ENCODE results near the gene RGPD4. TPM values are rescaled to one million over a fixed set of nuclear protein-coding genes. Genes with fewer than 3 reads are reported as not detected.

The RGPD4 gene
- total RNA-seq, 1 experiment from 2014 or later = 0.07 TPM

DNA sequence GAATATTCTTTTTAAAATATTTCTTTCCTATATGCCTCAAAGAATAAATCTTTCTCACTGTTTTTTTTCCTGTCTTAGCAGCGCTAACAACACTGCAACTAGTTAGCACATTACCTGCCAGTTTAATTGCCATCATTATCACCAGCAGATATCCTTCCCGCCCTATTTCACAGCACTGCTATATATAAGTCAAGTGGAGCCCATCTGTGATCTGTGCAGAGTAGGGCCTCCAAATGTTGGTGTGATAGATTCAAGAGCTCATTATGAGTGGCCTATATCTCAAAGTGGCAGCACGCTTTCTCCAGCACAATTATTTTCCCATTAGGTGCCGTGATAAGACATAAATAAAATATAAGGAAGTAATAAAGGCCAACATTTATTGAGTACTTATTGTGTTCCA lies 19.8 kb upstream of the RGPD4 start (continued):
- TF ChIP-seq, protein P1, sequence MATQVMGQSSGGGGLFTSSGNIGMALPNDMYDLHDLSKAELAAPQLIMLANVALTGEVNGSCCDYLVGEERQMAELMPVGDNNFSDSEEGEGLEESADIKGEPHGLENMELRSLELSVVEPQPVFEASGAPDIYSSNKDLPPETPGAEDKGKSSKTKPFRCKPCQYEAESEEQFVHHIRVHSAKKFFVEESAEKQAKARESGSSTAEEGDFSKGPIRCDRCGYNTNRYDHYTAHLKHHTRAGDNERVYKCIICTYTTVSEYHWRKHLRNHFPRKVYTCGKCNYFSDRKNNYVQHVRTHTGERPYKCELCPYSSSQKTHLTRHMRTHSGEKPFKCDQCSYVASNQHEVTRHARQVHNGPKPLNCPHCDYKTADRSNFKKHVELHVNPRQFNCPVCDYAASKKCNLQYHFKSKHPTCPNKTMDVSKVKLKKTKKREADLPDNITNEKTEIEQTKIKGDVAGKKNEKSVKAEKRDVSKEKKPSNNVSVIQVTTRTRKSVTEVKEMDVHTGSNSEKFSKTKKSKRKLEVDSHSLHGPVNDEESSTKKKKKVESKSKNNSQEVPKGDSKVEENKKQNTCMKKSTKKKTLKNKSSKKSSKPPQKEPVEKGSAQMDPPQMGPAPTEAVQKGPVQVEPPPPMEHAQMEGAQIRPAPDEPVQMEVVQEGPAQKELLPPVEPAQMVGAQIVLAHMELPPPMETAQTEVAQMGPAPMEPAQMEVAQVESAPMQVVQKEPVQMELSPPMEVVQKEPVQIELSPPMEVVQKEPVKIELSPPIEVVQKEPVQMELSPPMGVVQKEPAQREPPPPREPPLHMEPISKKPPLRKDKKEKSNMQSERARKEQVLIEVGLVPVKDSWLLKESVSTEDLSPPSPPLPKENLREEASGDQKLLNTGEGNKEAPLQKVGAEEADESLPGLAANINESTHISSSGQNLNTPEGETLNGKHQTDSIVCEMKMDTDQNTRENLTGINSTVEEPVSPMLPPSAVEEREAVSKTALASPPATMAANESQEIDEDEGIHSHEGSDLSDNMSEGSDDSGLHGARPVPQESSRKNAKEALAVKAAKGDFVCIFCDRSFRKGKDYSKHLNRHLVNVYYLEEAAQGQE (IDR thresholded peaks at IDR 0.05; ENCODE audit: low read depth) = no peak
- TF ChIP-seq TCF7L2 (IDR thresholded peaks at IDR 0.05; ENCODE audit: borderline replicate concordance, extremely low read depth, insufficient read depth, insufficient read length) (no peak), FOSL1 (IDR thresholded peaks at IDR 0.05; ENCODE audit: low read depth) (no peak), EZH2phosphoT487 (IDR thresholded peaks at IDR 0.05; ENCODE audit: borderline replicate concordance) (no peak), ZNF274 (IDR thresholded peaks at IDR 0.05; ENCODE audit: low read depth, low read length) (no peak), POLR2AphosphoS5 (IDR thresholded peaks at IDR 0.05; ENCODE audit: low read depth, low read length) (no peak)
- TF ChIP-seq, protein P2, sequence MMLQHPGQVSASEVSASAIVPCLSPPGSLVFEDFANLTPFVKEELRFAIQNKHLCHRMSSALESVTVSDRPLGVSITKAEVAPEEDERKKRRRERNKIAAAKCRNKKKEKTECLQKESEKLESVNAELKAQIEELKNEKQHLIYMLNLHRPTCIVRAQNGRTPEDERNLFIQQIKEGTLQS (IDR thresholded peaks at IDR 0.05) = no peak

DNA sequence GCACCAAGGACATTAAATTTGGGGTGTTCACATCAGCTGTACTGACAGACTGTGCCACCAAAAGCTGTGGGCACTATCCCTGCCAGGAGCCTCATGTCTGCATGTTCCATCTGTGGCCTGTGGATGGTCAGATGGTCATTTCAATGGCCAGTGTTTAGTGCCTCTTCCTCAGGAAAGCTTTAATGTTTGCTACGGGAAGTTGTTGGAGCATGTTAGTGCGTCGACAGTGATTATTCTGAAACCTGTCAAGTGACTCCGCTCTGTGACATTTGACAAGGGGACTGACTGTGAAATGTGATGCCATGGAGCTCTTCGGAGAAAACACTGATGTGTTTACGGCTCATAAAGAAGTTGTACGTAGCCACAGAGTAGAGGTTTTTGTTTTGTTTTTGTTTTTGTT lies 18.7 kb upstream of the RGPD4 start:
- H3K4me3 ChIP-seq (replicated peaks in 1 of 2; ENCODE audit: low read depth in 1 of 2, low read length in 2 of 2) = no peak overlapping the region
- H3K9me2 ChIP-seq (ENCODE audit: insufficient read depth) = no peaks in the 10 kb centered on the region
- no peak overlapping the region for H3K4me2 ChIP-seq (ENCODE audit: low read length)
- no peaks in the 10 kb centered on the region for H3K36me3 ChIP-seq (ENCODE audit: control insufficient read depth in 1 of 2, insufficient read depth in 2 of 2, low read length in 2 of 2)
- H3K4me1 ChIP-seq (ENCODE audit: control insufficient read depth in 1 of 2, insufficient read depth in 2 of 2, low read length in 2 of 2) = no peaks in the 10 kb centered on the region
- no peak overlapping the region for H3K27ac ChIP-seq (ENCODE audit: low read depth, low read length)
- POLR2A ChIA-PET = no interaction called here
- no peak overlapping the region for H3K9ac ChIP-seq (ENCODE audit: low read length)
- intact Hi-C loops (cut with micrococcal nuclease) = no loop called here
- CTCF ChIA-PET = no interaction called here
- H3K79me2 ChIP-seq (ENCODE audit: insufficient read depth, low read length) = no peaks in the 10 kb centered on the region
- H4K20me1 ChIP-seq (ENCODE audit: insufficient read depth) = no peaks in the 10 kb centered on the region
- H3K27me3 ChIP-seq (ENCODE audit: insufficient read depth, low read length) = no peaks in the 10 kb centered on the region
- no peak for DNase-seq (ENCODE audit: low read depth, low spot score)
- BruUV-seq (replicated peaks) = no TSS peak
- H2AFZ ChIP-seq (ENCODE audit: low read depth, low read length, poor library complexity, severe bottlenecking) = no peak overlapping the region
- RAD21 ChIA-PET (ENCODE audit: low non-redundant PET in 1 of 2, low total read pairs in 2 of 2, uncharacterized antibody in 2 of 2, unreplicated experiment in 2 of 2) = no interaction called here
- no peak for ATAC-seq
- H3K9me3 ChIP-seq (ENCODE audit: control insufficient read depth in 1 of 2, insufficient read depth in 1 of 2, low read depth in 1 of 2, low read length in 2 of 2) = peaks cover 0 to 27% of the 10 kb centered on the region in 2 experiments; a peak in 2 of 4 replicates
- TF ChIP-seq, protein P2 (IDR thresholded peaks at IDR 0.05) = no peak
- TF ChIP-seq TCF7L2 (IDR thresholded peaks at IDR 0.05; ENCODE audit: borderline replicate concordance, extremely low read depth, insufficient read depth, insufficient read length) (no peak), POLR2A (IDR thresholded peaks at IDR 0.05; ENCODE audit: borderline replicate concordance, extremely low read depth, insufficient read depth, insufficient read length) (no peak), EGR1 (IDR thresholded peaks at IDR 0.05; ENCODE audit: low read depth) (no peak), CEBPB (IDR thresholded peaks at IDR 0.05; ENCODE audit: low read depth) (no peak), ZFX (IDR thresholded peaks at IDR 0.05) (no peak), POLR2AphosphoS5 (IDR thresholded peaks at IDR 0.05; ENCODE audit: low read depth, low read length) (no peak), RAD21 (IDR thresholded peaks at IDR 0.05; ENCODE audit: low read depth) (no peak)

Measured in HCT116 (cell line).